Tibial nerve (tissue), 4 donors: ENCODE measurements around the gene CDK19. TPM values are rescaled to one million over a fixed set of nuclear protein-coding genes. Genes with fewer than 3 reads are reported as not detected.

Source experiments
- DNase-seq, 2 donors: peaks; one replicate each; pipeline ENCODE4 v3.0.0-alpha.2; 2019; ENCODE audit warnings: low spot score in 2 of 2
- H3K27ac ChIP-seq, 4 donors: fragments of 200-600 bp; sonication (generic) in 3 of 4; one replicate each; pipeline ENCODE4 v1.5.1; 2017 to 2019; ENCODE audit warnings: mild to moderate bottlenecking in 1 of 4
- H3K27me3 ChIP-seq, 2 donors: fragments of 200-600 bp; sonication (generic) in 1 of 2; one replicate each; pipeline versions ENCODE4 v1.5.1 to v1.6.0; 2017 to 2019
- H3K36me3 ChIP-seq, 3 donors: fragments of 200-600 bp; sonication (generic); one replicate each; pipeline ENCODE4 v1.5.1; 2018 to 2019
- H3K4me1 ChIP-seq, 4 donors: fragments of 200-600 bp; sonication (generic) in 3 of 4; one replicate each; pipeline ENCODE4 v1.5.1; 2017 to 2019
- H3K4me3 ChIP-seq, 4 donors: fragments of 200-600 bp; sonication (generic) in 3 of 4; one replicate each; pipeline ENCODE4 v1.5.1; 2017 to 2019; ENCODE audit warnings: mild to moderate bottlenecking in 1 of 4, moderate library complexity in 1 of 4
- H3K9me3 ChIP-seq, 4 donors: fragments of 200-600 bp; sonication (generic) in 3 of 4; one replicate each; pipeline ENCODE4 v1.5.1; 2017 to 2019
- CTCF ChIP-seq, 5 experiments: fragments of 200-600 bp in 3 of 5; fragments of 450-650 bp in 2 of 5; sonication (generic) in 3 of 5; IDR thresholded peaks; one replicate each; pipeline ENCODE4 v1.5.1; 2016 to 2019; ENCODE audit warnings: antibody characterized with exemption in 5 of 5, mild to moderate bottlenecking in 3 of 5, moderate library complexity in 2 of 5
- EP300 ChIP-seq, 2 donors: sonication (generic); formaldehyde crosslinking; IDR thresholded peaks; one replicate each; pipeline ENCODE4 v1.6.1; 2017; ENCODE audit warnings: antibody characterized with exemption in 2 of 2, mild to moderate bottlenecking in 1 of 2
- POLR2A ChIP-seq, 2 donors: fragments of 450-650 bp; IDR thresholded peaks; one replicate each; pipeline ENCODE4 v1.6.1; 2017; ENCODE audit warnings: antibody characterized with exemption in 2 of 2, mild to moderate bottlenecking in 2 of 2, moderate library complexity in 2 of 2
- WGBS, 2 donors: methylation state at CpG; one replicate each; pipeline ENCODE4 v1.1.5; 2018; 5-methylcytosine and 5-hydroxymethylcytosine counted together
- total RNA-seq, 4 donors: library from RNA; depleted of rRNA; stranded (reverse); fragments of >200 nt; gene quantifications; one replicate each; pipeline ENCODE4 v1.1.0, GENCODE V29; 2016

CDK19 gene
- total RNA-seq, 4 donors from 2014 or later, result 18.6 to 29.3 (median 24.3) TPM

GRCh38 chr6:110665600-110665999 is 149.7 kb downstream of the CDK19 start:
- no peak overlapping the region for H3K27ac ChIP-seq
- no peak for TF ChIP-seq EP300 (IDR thresholded peaks at IDR 0.05)
- TF ChIP-seq CTCF (IDR thresholded peaks at IDR 0.05), result no peak
- no peak for TF ChIP-seq POLR2A (IDR thresholded peaks at IDR 0.05)
- H3K4me1 ChIP-seq, result peaks cover 0 to 3% (median 0%) of the 10 kb centered on the region in 4 donors
- peaks cover 0 to 9% (median 0%) of the 10 kb centered on the region in 3 donors for H3K36me3 ChIP-seq
- H3K4me3 ChIP-seq, result no peak overlapping the region
- no peaks in the 10 kb centered on the region for H3K27me3 ChIP-seq
- WGBS, 2 donors, result 94 to 95% methylated on average over 7 of the region's 7 CpGs
- no peak for DNase-seq
- no peaks in the 10 kb centered on the region for H3K9me3 ChIP-seq

GRCh38 chr6:110664933-110665332 is 150.3 kb downstream of the CDK19 start:
- DNase-seq, result no peak
- WGBS, 2 donors, result 62 to 80% methylated on average over 1 of the region's 1 CpG
- Histone ChIP-seq H3K27me3 (no peaks in the 10 kb centered on the region), H3K36me3 (peaks cover 0 to 15% (median 0%) of the 10 kb centered on the region in 3 donors), H3K9me3 (no peaks in the 10 kb centered on the region), H3K27ac (no peak overlapping the region), H3K4me1 (peaks cover 0 to 3% (median 0%) of the 10 kb centered on the region in 4 donors), H3K4me3 (no peak overlapping the region)
- no peak for TF ChIP-seq CTCF (IDR thresholded peaks at IDR 0.05)
- no peak for TF ChIP-seq EP300 (IDR thresholded peaks at IDR 0.05)
- TF ChIP-seq POLR2A (IDR thresholded peaks at IDR 0.05), result no peak

GRCh38 chr6:110662490-110663211 is 152.6 kb downstream of the CDK19 start:
- 48 to 60% methylated on average over 1 of the region's 1 CpG for WGBS, 2 donors
- Histone ChIP-seq H3K27ac (no peak overlapping the region), H3K27me3 (no peaks in the 10 kb centered on the region), H3K4me3 (no peak overlapping the region), H3K9me3 (no peaks in the 10 kb centered on the region), H3K36me3 (peaks cover 0 to 15% (median 0%) of the 10 kb centered on the region in 3 donors), H3K4me1 (peaks cover 0 to 8% (median 0%) of the 10 kb centered on the region in 4 donors)
- no peak for TF ChIP-seq CTCF (IDR thresholded peaks at IDR 0.05)
- TF ChIP-seq POLR2A (IDR thresholded peaks at IDR 0.05), result no peak
- no peak for TF ChIP-seq EP300 (IDR thresholded peaks at IDR 0.05)
- no peak for DNase-seq

GRCh38 chr6:110661414-110661813 is 153.9 kb downstream of the CDK19 start:
- H3K4me3 ChIP-seq, result no peak overlapping the region
- peaks cover 0 to 15% (median 0%) of the 10 kb centered on the region in 3 donors for H3K36me3 ChIP-seq
- no peaks in the 10 kb centered on the region for H3K27me3 ChIP-seq
- no peaks in the 10 kb centered on the region for H3K9me3 ChIP-seq
- no peak overlapping the region for H3K27ac ChIP-seq
- DNase-seq, result no peak
- TF ChIP-seq CTCF (IDR thresholded peaks at IDR 0.05) (no peak), POLR2A (IDR thresholded peaks at IDR 0.05) (no peak), EP300 (IDR thresholded peaks at IDR 0.05) (no peak)
- H3K4me1 ChIP-seq, result peaks cover 0 to 13% (median 0%) of the 10 kb centered on the region in 4 donors
- WGBS, 2 donors, result 98 to 100% methylated on average over 2 of the region's 2 CpGs

GRCh38 chr6:110660066-110660655 is 155.1 kb downstream of the CDK19 start:
- Histone ChIP-seq H3K9me3 (no peaks in the 10 kb centered on the region), H3K27ac (no peak overlapping the region), H3K27me3 (no peaks in the 10 kb centered on the region), H3K4me1 (peaks cover 0 to 10% (median 0%) of the 10 kb centered on the region in 4 donors), H3K36me3 (peaks cover 0 to 15% (median 0%) of the 10 kb centered on the region in 3 donors), H3K4me3 (no peak overlapping the region)
- no peak for DNase-seq
- WGBS, 2 donors, result 95 to 97% methylated on average over 9 of the region's 9 CpGs
- no peak for TF ChIP-seq POLR2A (IDR thresholded peaks at IDR 0.05)
- no peak for TF ChIP-seq EP300 (IDR thresholded peaks at IDR 0.05)
- TF ChIP-seq CTCF (IDR thresholded peaks at IDR 0.05), result no peak
